SH-SY5Y (cell line): Measurements from ENCODE around the gene MRM2.

Experiments used
- GATA2 ChIP-seq: IDR thresholded peaks from 2 replicates; pipeline ENCODE4 v1.6.1; 2011; ENCODE audit warnings: mild to moderate bottlenecking, low read depth, low read length
- GATA3 ChIP-seq: IDR thresholded peaks from 2 replicates; pipeline ENCODE4 v1.6.1; 2011; ENCODE audit warnings: low read depth, mild to moderate bottlenecking, low read length, moderate library complexity

- TF ChIP-seq GATA3 = no peak
- no peak for TF ChIP-seq GATA2
Measured at GRCh38 chr7:2208712-2209111, 33.3 kb downstream of the MRM2 start.
